Astrocyte (in vitro differentiated cells and primary cell): ENCODE measurements around the gene SCNN1B. TPM values are rescaled to one million over a fixed set of nuclear protein-coding genes. Genes with fewer than 3 reads are reported as not detected.

Experiments used
- DNase-seq: peaks from one replicate; pipeline ENCODE4 v3.0.0-alpha.2; 2010; ENCODE audit warnings: low read depth
- FAIRE-seq: peaks from 2 replicates; lab custom pipeline; 2011; peaks lifted over from hg19 to GRCh38; lab: Jason Lieb, UNC
- H2AFZ ChIP-seq: 2 replicates; pipeline ENCODE4 v1.6.0; 2012; ENCODE audit warnings: low read depth, low read length, inconsistent platforms
- H3K27ac ChIP-seq: 2 replicates; pipeline ENCODE4 v1.5.1; 2011; ENCODE audit warnings: low read depth, low read length, inconsistent platforms
- H3K27me3 ChIP-seq: 2 replicates; pipeline ENCODE4 v1.6.0; 2011; ENCODE audit warnings: low read length, inconsistent platforms; ENCODE audit not compliant: insufficient read depth
- H3K36me3 ChIP-seq: 2 replicates; pipeline ENCODE4 v1.5.1; 2011; ENCODE audit warnings: low read length, inconsistent platforms; ENCODE audit not compliant: insufficient read depth
- H3K4me1 ChIP-seq: 2 replicates; pipeline ENCODE4 v1.5.1; 2011; ENCODE audit warnings: low read length, inconsistent platforms; ENCODE audit not compliant: insufficient read depth
- H3K4me2 ChIP-seq: 2 replicates; pipeline ENCODE4 v1.6.0; 2012; ENCODE audit warnings: low read length, inconsistent platforms
- H3K4me3 ChIP-seq: 2 replicates; pipeline ENCODE4 v1.5.1; 2011; ENCODE audit warnings: low read depth, mild to moderate bottlenecking, low read length, inconsistent platforms; ENCODE audit not compliant: insufficient read depth
- H3K79me2 ChIP-seq: 2 replicates; pipeline ENCODE4 v1.6.0; 2012; ENCODE audit warnings: mild to moderate bottlenecking, low read length, inconsistent platforms; ENCODE audit not compliant: insufficient read depth
- H3K9ac ChIP-seq: 2 replicates; pipeline ENCODE4 v1.6.0; 2012; ENCODE audit warnings: mild to moderate bottlenecking, low read length, inconsistent platforms
- H3K9me3 ChIP-seq: 2 replicates; pipeline ENCODE4 v1.5.1; 2012; ENCODE audit warnings: low read depth, mild to moderate bottlenecking, low read length, inconsistent platforms; ENCODE audit not compliant: insufficient read depth
- H4K20me1 ChIP-seq: 2 replicates; pipeline ENCODE4 v1.6.0; 2012; ENCODE audit warnings: low read length, inconsistent platforms; ENCODE audit not compliant: insufficient read depth
- H3K27ac Mint-ChIP-seq: one replicate; pipeline ENCODE4 v1.8.0; 2021; ENCODE audit warnings: mild to moderate bottlenecking, mixed read lengths; ENCODE audit not compliant: unreplicated experiment
- H3K27me3 Mint-ChIP-seq: one replicate; pipeline ENCODE4 v1.8.0; 2021; ENCODE audit warnings: low read depth, mixed read lengths; ENCODE audit not compliant: unreplicated experiment
- H3K36me3 Mint-ChIP-seq: one replicate; pipeline ENCODE4 v1.8.0; 2021; ENCODE audit warnings: low read depth, mixed read lengths; ENCODE audit not compliant: unreplicated experiment
- H3K4me1 Mint-ChIP-seq: one replicate; pipeline ENCODE4 v1.8.0; 2021; ENCODE audit warnings: low read depth, mixed read lengths; ENCODE audit not compliant: unreplicated experiment
- H3K4me3 Mint-ChIP-seq: one replicate; pipeline ENCODE4 v1.8.0; 2021; ENCODE audit warnings: mild to moderate bottlenecking, moderate library complexity, mixed read lengths; ENCODE audit not compliant: unreplicated experiment
- H3K9me3 Mint-ChIP-seq: one replicate; pipeline ENCODE4 v1.8.0; 2021; ENCODE audit warnings: mild to moderate bottlenecking, mixed read lengths; ENCODE audit not compliant: unreplicated experiment
- EZH2 ChIP-seq: IDR thresholded peaks from 2 replicates; pipeline ENCODE4 v1.6.1; 2012; ENCODE audit warnings: mild to moderate bottlenecking, low read length, inconsistent platforms; ENCODE audit not compliant: insufficient read depth
- total RNA-seq: library from RNA; stranded (reverse); gene quantifications from 2 replicates; pipeline ENCODE4 v1.2.1, GENCODE V29; 2021
- TF ChIP-seq, protein P1 (sequence below): IDR thresholded peaks from 2 replicates; pipeline ENCODE4 v1.5.1; 2011; ENCODE audit warnings: low read depth, mild to moderate bottlenecking, inconsistent platforms, low read length, moderate library complexity; ENCODE audit not compliant: insufficient read depth

SCNN1B gene
- total RNA-seq, 1 donor from 2014 or later = not detected

DNA sequence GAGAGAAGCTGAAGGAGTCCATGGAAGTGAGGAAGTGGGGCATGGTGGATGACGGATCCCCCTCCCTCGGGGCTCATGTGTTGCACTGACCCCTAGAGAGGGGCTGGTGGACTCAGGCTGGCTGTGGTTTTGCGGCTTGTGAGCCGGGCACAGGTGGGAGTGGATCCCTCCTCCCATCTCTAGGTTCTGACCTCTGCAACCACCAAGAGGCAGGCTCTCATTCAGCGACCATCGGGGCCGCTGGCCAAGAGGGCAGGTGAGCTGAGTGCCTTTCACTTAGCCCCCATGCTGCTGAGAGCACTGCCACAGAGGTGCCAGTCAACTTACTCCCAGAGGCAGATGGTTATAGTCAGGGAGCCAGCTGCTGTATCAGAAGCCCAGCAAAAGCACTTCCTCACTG lies 67.3 kb downstream of the SCNN1B start:
- peaks cover 4% of the 10 kb centered on the region for H3K4me1 Mint-ChIP-seq

DNA sequence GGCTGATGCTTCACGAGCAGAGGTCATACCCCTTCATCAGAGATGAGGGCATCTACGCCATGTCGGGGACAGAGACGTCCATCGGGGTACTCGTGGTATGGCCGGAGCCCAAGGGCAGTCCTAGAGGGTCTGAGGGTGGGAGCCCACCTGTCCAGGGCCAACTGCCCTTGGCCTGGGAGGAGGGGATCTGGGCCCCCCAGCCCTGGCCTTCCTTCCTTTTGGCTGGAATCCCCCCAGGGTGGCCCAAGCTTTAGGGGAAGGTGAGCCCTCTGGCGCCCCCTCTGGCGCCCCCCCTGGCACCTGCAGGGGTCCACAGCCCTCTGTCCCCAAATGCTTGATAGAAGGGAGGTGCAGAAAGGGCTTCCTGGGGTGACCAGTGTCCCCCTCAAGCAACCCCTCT lies 69.3 kb downstream of the SCNN1B start:
- Histone ChIP-seq H2AFZ (no peak overlapping the region), H3K9ac (no peak overlapping the region), H3K27ac (no peak overlapping the region), H3K79me2 (no peaks in the 10 kb centered on the region), H3K4me2 (no peak overlapping the region), H3K4me3 (no peak overlapping the region), H3K27me3 (no peaks in the 10 kb centered on the region), H4K20me1 (no peaks in the 10 kb centered on the region), H3K36me3 (no peaks in the 10 kb centered on the region), H3K9me3 (no peaks in the 10 kb centered on the region), H3K4me1 (no peaks in the 10 kb centered on the region)
- no peaks in the 10 kb centered on the region for H3K36me3 Mint-ChIP-seq
- TF ChIP-seq, protein P1, sequence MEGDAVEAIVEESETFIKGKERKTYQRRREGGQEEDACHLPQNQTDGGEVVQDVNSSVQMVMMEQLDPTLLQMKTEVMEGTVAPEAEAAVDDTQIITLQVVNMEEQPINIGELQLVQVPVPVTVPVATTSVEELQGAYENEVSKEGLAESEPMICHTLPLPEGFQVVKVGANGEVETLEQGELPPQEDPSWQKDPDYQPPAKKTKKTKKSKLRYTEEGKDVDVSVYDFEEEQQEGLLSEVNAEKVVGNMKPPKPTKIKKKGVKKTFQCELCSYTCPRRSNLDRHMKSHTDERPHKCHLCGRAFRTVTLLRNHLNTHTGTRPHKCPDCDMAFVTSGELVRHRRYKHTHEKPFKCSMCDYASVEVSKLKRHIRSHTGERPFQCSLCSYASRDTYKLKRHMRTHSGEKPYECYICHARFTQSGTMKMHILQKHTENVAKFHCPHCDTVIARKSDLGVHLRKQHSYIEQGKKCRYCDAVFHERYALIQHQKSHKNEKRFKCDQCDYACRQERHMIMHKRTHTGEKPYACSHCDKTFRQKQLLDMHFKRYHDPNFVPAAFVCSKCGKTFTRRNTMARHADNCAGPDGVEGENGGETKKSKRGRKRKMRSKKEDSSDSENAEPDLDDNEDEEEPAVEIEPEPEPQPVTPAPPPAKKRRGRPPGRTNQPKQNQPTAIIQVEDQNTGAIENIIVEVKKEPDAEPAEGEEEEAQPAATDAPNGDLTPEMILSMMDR = no peak
- no peak for TF ChIP-seq EZH2
- DNase-seq = no peak
- no peak for FAIRE-seq
- H3K4me3 Mint-ChIP-seq = no peak overlapping the region
- no peak overlapping the region for H3K27ac Mint-ChIP-seq
- H3K4me1 Mint-ChIP-seq = peaks cover 1% of the 10 kb centered on the region
- H3K9me3 Mint-ChIP-seq = no peaks in the 10 kb centered on the region
- H3K27me3 Mint-ChIP-seq = peaks cover 28% of the 10 kb centered on the region

More for the DNA sequence above, 67.3 kb downstream of the SCNN1B start:
- Mint-ChIP-seq H3K36me3 (no peaks in the 10 kb centered on the region), H3K9me3 (no peaks in the 10 kb centered on the region), H3K27me3 (peaks cover 19% of the 10 kb centered on the region), H3K4me3 (no peak overlapping the region), H3K27ac (no peak overlapping the region)
- DNase-seq (no peak), FAIRE-seq (no peak)
- Histone ChIP-seq H2AFZ (no peak overlapping the region), H3K4me2 (no peak overlapping the region), H3K36me3 (no peaks in the 10 kb centered on the region), H4K20me1 (no peaks in the 10 kb centered on the region), H3K4me1 (no peaks in the 10 kb centered on the region), H3K79me2 (no peaks in the 10 kb centered on the region), H3K9me3 (no peaks in the 10 kb centered on the region), H3K27me3 (no peaks in the 10 kb centered on the region), H3K27ac (no peak overlapping the region), H3K9ac (no peak overlapping the region), H3K4me3 (no peak overlapping the region)
- TF ChIP-seq EZH2 = no peak

DNA sequence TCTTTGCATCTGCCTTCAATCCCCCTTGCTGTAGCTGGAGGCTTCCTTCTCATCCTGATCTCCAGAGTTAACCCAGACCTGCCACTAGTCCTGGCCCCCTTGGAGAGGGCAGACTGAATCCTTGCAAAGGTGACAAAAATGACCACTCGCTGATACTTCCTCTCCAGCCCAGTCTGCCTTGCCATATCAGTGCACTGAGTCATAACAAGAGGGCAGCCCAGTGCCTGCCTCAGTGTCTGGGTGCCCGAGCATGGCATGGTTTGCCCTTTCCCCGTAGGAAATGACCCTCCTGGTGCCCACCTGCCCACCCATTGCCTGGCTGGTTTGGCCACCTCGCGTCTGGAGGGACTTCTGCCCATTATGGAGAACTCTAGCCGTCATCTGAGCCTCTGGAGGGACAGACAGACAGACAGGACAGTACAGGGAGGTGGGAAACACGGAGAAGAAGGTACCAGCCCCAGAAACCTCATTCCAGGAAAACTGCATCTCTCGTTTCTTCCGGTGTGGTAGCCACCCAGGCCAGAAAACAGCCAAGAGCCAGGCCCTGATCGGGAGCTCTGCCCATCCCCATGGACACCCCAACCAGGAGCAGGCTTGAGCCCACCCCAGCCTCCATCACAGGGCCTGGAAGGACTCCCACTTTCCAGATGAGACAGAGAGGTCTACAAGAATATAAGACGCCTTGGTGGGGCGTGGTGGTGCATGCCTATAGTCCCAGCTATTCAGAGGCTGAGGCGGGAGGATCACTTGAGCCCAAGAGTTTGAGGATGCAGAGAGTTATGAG lies 71.5 kb downstream of the SCNN1B start:
- Mint-ChIP-seq H3K4me3 (no peak overlapping the region), H3K9me3 (no peaks in the 10 kb centered on the region), H3K27me3 (peaks cover 31% of the 10 kb centered on the region), H3K36me3 (no peaks in the 10 kb centered on the region), H3K27ac (no peak overlapping the region), H3K4me1 (peaks cover under 1% of the 10 kb centered on the region)
- TF ChIP-seq, protein P1 = no peak
- no peak for TF ChIP-seq EZH2
- Histone ChIP-seq H2AFZ (no peak overlapping the region), H3K4me2 (no peak overlapping the region), H3K4me1 (no peaks in the 10 kb centered on the region), H3K36me3 (no peaks in the 10 kb centered on the region), H3K27me3 (no peaks in the 10 kb centered on the region), H3K9ac (no peak overlapping the region), H3K4me3 (no peak overlapping the region), H3K27ac (no peak overlapping the region), H3K9me3 (no peaks in the 10 kb centered on the region), H3K79me2 (no peaks in the 10 kb centered on the region), H4K20me1 (no peaks in the 10 kb centered on the region)
- FAIRE-seq (no peak), DNase-seq (no peak)
